ENCODE measurements around the gene WHRN. TPM values are rescaled to one million over a fixed set of nuclear protein-coding genes. Genes with fewer than 3 reads are reported as not detected.

Gene WHRN
- polyA plus RNA-seq, 1 donor (not counting 4 experiments of a cell fraction or from before 2014, with no cell fraction given): 1.2 TPM

DNA sequence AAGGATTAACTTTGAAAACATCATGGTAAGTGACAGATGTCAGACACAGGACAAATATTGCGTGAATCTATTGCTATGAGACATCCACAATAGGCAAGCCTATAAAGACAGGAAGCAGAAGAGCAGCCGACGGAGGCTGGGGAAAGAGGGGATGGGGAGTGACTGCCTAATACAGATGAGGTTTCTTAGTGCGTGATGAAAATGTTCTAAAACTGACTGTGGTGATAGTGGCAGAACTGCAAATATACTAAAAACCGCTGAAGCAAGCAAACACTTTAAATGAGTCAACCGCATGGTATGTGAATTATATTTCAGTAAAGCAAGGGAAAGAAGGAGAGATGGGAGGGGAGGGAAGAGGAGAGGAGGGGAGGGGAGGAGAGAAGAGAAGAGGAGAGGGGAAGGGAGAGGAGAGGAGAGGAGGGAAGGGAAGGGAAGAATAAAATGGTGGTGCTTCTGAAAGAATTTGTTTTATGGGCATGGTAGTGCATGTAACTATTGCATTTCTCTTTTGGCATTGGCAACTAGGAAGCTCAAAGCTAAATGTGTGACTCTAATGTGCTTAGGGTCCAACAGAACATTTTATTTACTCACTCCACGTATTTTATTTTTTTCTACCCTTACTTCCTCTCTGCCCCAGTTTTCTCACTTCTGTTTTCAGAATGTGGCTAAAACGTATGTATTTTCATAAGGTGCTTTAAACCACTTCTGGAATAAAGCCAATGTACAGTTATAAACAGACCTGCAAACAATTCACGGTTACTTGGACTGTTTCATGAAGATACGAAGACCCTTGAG is 138.7 kb downstream of the WHRN start:
- no peaks in the 10 kb centered on the region for H4K20me1 ChIP-seq (ENCODE audit: control insufficient read depth, extremely low read depth, insufficient read depth, low read length)
- no peaks in the 10 kb centered on the region for H3K79me2 ChIP-seq (ENCODE audit: control insufficient read depth, insufficient read depth, low read length)
- no peaks in the 10 kb centered on the region for H3K9me1 ChIP-seq (ENCODE audit: control insufficient read depth, extremely low read depth, insufficient read depth, low read length)
- FAIRE-seq (no peak), DNase-seq (ENCODE audit: low read depth, low spot score) (no peak)
- H3K27me3 ChIP-seq (ENCODE audit: control insufficient read depth, extremely low read depth, insufficient read depth, low read length): no peaks in the 10 kb centered on the region
- no peak overlapping the region for H3K4me2 ChIP-seq (ENCODE audit: control insufficient read depth, extremely low read depth, insufficient read depth, low read depth, low read length)
- TF ChIP-seq, protein P1, sequence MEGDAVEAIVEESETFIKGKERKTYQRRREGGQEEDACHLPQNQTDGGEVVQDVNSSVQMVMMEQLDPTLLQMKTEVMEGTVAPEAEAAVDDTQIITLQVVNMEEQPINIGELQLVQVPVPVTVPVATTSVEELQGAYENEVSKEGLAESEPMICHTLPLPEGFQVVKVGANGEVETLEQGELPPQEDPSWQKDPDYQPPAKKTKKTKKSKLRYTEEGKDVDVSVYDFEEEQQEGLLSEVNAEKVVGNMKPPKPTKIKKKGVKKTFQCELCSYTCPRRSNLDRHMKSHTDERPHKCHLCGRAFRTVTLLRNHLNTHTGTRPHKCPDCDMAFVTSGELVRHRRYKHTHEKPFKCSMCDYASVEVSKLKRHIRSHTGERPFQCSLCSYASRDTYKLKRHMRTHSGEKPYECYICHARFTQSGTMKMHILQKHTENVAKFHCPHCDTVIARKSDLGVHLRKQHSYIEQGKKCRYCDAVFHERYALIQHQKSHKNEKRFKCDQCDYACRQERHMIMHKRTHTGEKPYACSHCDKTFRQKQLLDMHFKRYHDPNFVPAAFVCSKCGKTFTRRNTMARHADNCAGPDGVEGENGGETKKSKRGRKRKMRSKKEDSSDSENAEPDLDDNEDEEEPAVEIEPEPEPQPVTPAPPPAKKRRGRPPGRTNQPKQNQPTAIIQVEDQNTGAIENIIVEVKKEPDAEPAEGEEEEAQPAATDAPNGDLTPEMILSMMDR (optimal IDR thresholded peaks at IDR 0.05 in 1 of 3, IDR thresholded peaks at IDR 0.05 in 1 of 3, conservative IDR thresholded peaks at IDR 0.05 in 1 of 3; ENCODE audit: extremely low read depth in 1 of 3, insufficient read depth in 2 of 3, low read length in 3 of 3): no peak
- no peak for TF ChIP-seq EZH2 (IDR thresholded peaks at IDR 0.05; ENCODE audit: low read length)
- peaks cover 0 to 4% of the 10 kb centered on the region in 2 experiments for H3K36me3 ChIP-seq (ENCODE audit: control insufficient read depth in 2 of 2, extremely low read depth in 1 of 2, insufficient read depth in 2 of 2, low read length in 2 of 2)
- no peak overlapping the region for H3K27ac ChIP-seq (ENCODE audit: control insufficient read depth, insufficient read depth, low read length)
- dilution Hi-C loops (cut with MboI; ENCODE audit: extremely low pct_ligation_motif_present, low sequenced_read_pairs): no loop called here
- peaks cover 6% of the 10 kb centered on the region for H3K4me1 ChIP-seq (ENCODE audit: control insufficient read depth, extremely low read depth, insufficient read depth, low read length)
- H3K9ac ChIP-seq (ENCODE audit: control insufficient read depth, extremely low read depth, insufficient read depth, low read length): no peak overlapping the region
- H3K9me3 ChIP-seq (ENCODE audit: control insufficient read depth, low read depth, low read length): no peaks in the 10 kb centered on the region
- no peak overlapping the region for H2AFZ ChIP-seq (ENCODE audit: control insufficient read depth, low read length)
- no peak overlapping the region for H3K4me3 ChIP-seq (ENCODE audit: control insufficient read depth in 2 of 3, extremely low read depth in 1 of 3, insufficient read depth in 2 of 3, low read depth in 1 of 3, low read length in 3 of 3)

DNA sequence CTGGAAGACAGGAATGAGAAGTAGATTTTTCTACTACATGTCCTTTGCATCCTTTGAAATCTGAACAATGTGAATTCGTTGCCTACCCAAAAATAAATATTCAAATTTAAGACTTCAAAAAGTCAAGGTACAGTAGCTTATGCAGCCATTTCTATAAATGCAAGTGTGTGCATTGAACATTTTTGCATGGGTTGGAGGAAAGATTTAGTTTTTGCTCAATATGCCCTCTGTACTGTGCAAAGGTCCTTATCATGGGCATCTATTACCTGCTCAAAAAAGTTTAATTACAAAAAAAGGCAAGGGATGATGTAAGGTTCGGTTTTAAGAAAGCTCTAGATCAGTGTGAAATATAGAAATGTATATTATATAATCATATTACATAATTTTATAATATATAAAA is 140.1 kb downstream of the WHRN start:
- no peak overlapping the region for H2AFZ ChIP-seq (ENCODE audit: control insufficient read depth, low read length)
- no peaks in the 10 kb centered on the region for H3K4me1 ChIP-seq (ENCODE audit: control insufficient read depth, extremely low read depth, insufficient read depth, low read length)
- H3K4me3 ChIP-seq (ENCODE audit: control insufficient read depth in 2 of 3, extremely low read depth in 1 of 3, insufficient read depth in 2 of 3, low read depth in 1 of 3, low read length in 3 of 3): no peak overlapping the region
- H3K4me2 ChIP-seq (ENCODE audit: control insufficient read depth, extremely low read depth, insufficient read depth, low read depth, low read length): no peak overlapping the region
- no peak for DNase-seq (ENCODE audit: low read depth, low spot score)
- H4K20me1 ChIP-seq (ENCODE audit: control insufficient read depth, extremely low read depth, insufficient read depth, low read length): no peaks in the 10 kb centered on the region
- no peaks in the 10 kb centered on the region for H3K79me2 ChIP-seq (ENCODE audit: control insufficient read depth, insufficient read depth, low read length)
- no peaks in the 10 kb centered on the region for H3K9me1 ChIP-seq (ENCODE audit: control insufficient read depth, extremely low read depth, insufficient read depth, low read length)
- H3K9me3 ChIP-seq (ENCODE audit: control insufficient read depth, low read depth, low read length): no peaks in the 10 kb centered on the region
- no peak for FAIRE-seq
- TF ChIP-seq EZH2 (IDR thresholded peaks at IDR 0.05; ENCODE audit: low read length): no peak
- TF ChIP-seq, protein P1 (optimal IDR thresholded peaks at IDR 0.05 in 1 of 3, IDR thresholded peaks at IDR 0.05 in 1 of 3, conservative IDR thresholded peaks at IDR 0.05 in 1 of 3; ENCODE audit: extremely low read depth in 1 of 3, insufficient read depth in 2 of 3, low read length in 3 of 3): no peak
- H3K36me3 ChIP-seq (ENCODE audit: control insufficient read depth in 2 of 2, extremely low read depth in 1 of 2, insufficient read depth in 2 of 2, low read length in 2 of 2): peaks cover 0 to 5% of the 10 kb centered on the region in 2 experiments
- no peak overlapping the region for H3K9ac ChIP-seq (ENCODE audit: control insufficient read depth, extremely low read depth, insufficient read depth, low read length)
- dilution Hi-C loops (cut with MboI; ENCODE audit: extremely low pct_ligation_motif_present, low sequenced_read_pairs): no loop called here
- H3K27me3 ChIP-seq (ENCODE audit: control insufficient read depth, extremely low read depth, insufficient read depth, low read length): no peaks in the 10 kb centered on the region
- no peak overlapping the region for H3K27ac ChIP-seq (ENCODE audit: control insufficient read depth, insufficient read depth, low read length)

All from keratinocyte (primary cell).